GM12875 (cell line): Measurements from ENCODE around the gene HES3.
"Not testable (repeated sequence)": the region's sequence is repeated elsewhere in the genome, so short reads cannot be mapped to it uniquely, and the experiment has no call there.

Experiments used
- H3K4me3 ChIP-seq: one replicate; pipeline ENCODE4 v1.5.1; 2011; ENCODE audit warnings: low read depth, low read length, control low read depth
- CTCF ChIP-seq: IDR thresholded peaks from 2 replicates; pipeline ENCODE4 v1.5.1; 2011; ENCODE audit warnings: low read depth, mild to moderate bottlenecking, control low read depth, inconsistent platforms, low read length, moderate library complexity, borderline replicate concordance; ENCODE audit not compliant: insufficient read depth

HES3 gene

DNA sequence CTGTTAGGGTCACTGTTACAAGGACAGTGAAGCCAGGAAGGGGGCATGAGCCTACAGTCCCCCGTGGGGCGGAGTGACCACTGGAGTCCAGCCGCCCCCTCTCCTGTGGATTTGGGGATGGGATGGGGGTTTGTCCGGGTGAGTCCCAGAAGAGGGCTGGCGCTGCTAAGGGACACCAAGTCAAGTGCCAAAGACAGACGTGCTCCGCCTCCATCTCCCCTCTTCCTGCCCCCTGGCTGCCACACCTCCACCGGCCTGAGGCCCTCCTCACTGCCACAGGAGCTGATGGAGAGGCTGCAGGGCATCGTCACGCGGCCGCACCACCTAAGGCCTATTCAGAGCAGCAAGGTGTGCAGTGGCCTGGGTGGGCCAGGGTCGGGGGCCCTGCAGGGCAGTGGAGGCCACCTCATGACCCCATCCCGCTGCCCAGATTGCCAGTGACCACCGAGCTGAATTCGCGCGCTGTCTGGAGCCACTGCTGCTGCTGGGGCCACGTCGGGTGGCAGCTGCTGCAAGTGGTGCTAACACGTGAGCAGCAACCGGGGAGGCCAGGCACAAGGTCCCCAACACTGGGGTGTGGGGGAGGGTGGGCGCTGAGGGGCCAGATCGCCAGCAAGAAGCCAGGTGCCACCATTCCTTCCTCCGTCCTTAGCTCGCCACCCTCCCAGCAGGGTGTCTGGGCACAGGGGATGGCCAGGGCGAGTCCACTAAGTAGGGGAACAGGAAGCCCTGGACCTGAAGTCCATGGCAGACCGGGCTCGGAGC, 33.2 kb upstream of the HES3 start:
- H3K4me3 ChIP-seq: no peak overlapping the region
- TF ChIP-seq CTCF: no peak

DNA sequence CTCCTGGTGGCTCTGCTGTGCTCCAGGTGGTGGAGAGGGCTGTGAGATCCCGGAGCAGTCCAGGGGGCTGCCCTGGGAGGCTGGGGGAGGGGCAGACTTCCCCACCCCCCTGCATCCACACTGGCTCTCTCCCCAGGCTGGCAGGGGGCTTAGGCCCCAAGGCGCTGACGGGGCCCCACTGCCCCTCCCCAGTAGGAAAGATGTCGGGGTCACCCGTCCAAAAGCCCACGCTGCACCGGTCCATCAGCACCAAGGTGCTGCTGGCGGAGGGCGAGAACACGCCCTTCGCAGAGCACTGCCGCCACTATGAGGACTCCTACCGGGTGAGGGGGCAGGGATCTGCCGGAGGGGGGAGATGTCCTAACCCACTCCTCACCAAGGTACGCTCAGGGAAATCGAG, 32.2 kb upstream of the HES3 start:
- H3K4me3 ChIP-seq: no peak overlapping the region
- TF ChIP-seq CTCF: no peak

- TF ChIP-seq CTCF: no peak
- H3K4me3 ChIP-seq: no peak overlapping the region
Observed at GRCh38 chr1:6212193-6212959, 31.6 kb upstream of the HES3 start.

- TF ChIP-seq CTCF: no peak
- no peak overlapping the region for H3K4me3 ChIP-seq
Observed at GRCh38 chr1:6218375-6219164, 25.4 kb upstream of the HES3 start.

DNA sequence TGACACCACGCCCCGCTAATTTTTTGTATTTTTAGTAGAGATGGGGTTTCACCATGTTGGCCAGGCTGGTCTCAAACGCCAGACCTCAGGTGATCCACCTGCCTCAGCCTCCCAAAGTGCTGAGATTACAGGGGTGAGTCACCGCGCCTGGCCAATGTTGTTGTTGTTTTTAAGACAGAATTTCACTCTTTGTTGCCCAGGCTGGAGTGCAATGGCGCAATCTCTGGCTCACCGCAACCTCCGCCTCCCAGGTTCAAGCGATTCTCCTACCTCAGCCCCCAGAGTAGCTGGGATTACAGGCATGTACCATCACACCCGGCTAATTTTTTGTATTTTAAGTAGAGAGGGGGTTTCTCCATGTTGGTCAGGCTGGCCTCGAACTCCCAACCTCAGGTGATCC, 24.3 kb upstream of the HES3 start:
- not testable (repeated sequence) for H3K4me3 ChIP-seq

- TF ChIP-seq CTCF: no peak
- H3K4me3 ChIP-seq: no peak overlapping the region
Observed at GRCh38 chr1:6220236-6220635, 23.7 kb upstream of the HES3 start.

DNA sequence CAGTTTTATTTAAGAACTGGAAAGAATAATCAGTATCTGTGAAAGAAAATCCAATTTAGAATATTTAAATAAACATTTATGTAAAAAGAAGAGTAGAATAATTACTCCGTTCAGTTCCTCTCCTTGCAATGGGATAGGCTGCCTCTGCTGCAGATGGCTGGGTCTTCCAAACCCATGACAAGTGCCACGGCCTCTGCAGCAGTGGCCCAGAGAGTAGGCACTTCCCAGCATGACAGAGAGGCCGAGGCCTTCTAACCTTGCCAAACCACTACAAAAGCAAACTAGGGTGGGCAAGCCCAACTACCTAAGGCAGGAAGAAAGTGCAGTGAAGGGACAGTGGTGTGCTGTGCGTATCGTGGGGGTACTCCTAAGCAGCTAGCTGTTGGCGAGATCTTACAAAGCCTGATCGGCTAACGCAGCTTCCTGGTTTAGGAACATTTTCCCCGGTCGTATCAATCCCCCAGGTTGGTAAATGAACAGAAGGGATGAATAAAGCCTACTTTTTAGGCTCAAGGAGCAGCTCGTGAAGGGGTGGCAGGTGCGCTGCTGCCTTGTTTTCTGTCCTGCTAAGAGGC, 22.7 kb upstream of the HES3 start:
- no peak overlapping the region for H3K4me3 ChIP-seq
- TF ChIP-seq CTCF: no peak
